ENCODE results near the gene LRP10.

GRCh38 chr14:22845821-22846625 is 25.5 kb upstream of the LRP10 start:
- no peak for TF ChIP-seq REST (IDR thresholded peaks at IDR 0.05; ENCODE audit: insufficient read depth in 1 of 2, low read depth in 2 of 2, low read length in 1 of 2)
- no peak for TF ChIP-seq CTCF (IDR thresholded peaks at IDR 0.05)

All from Panc1 (cell line).